Neuron (in vitro differentiated cells): ENCODE data around the gene EME1.
"Not testable (repeated sequence)": the region's sequence is repeated elsewhere in the genome, so short reads cannot be mapped to it uniquely, and the experiment has no call there.

Source experiments
- H2AFZ ChIP-seq: one replicate; pipeline ENCODE4 v1.6.1; 2013; ENCODE audit warnings: low read depth, mild to moderate bottlenecking, inconsistent platforms, low read length, moderate library complexity
- H3K27me3 ChIP-seq: one replicate; pipeline ENCODE4 v1.6.1; 2013; ENCODE audit warnings: low read length; ENCODE audit not compliant: insufficient read depth
- H3K36me3 ChIP-seq: one replicate; pipeline ENCODE4 v1.6.1; 2013; ENCODE audit warnings: low read length; ENCODE audit not compliant: insufficient read depth
- H3K4me1 ChIP-seq: one replicate; pipeline ENCODE4 v1.6.1; 2013; ENCODE audit warnings: low read length; ENCODE audit not compliant: insufficient read depth
- H3K4me3 ChIP-seq: 2 replicates; pipeline ENCODE4 v1.5.1; 2013; ENCODE audit warnings: mild to moderate bottlenecking, low read length, moderate library complexity
- H3K9me3 ChIP-seq: one replicate; pipeline ENCODE4 v1.6.1; 2013; ENCODE audit warnings: low read length

EME1 gene

DNA sequence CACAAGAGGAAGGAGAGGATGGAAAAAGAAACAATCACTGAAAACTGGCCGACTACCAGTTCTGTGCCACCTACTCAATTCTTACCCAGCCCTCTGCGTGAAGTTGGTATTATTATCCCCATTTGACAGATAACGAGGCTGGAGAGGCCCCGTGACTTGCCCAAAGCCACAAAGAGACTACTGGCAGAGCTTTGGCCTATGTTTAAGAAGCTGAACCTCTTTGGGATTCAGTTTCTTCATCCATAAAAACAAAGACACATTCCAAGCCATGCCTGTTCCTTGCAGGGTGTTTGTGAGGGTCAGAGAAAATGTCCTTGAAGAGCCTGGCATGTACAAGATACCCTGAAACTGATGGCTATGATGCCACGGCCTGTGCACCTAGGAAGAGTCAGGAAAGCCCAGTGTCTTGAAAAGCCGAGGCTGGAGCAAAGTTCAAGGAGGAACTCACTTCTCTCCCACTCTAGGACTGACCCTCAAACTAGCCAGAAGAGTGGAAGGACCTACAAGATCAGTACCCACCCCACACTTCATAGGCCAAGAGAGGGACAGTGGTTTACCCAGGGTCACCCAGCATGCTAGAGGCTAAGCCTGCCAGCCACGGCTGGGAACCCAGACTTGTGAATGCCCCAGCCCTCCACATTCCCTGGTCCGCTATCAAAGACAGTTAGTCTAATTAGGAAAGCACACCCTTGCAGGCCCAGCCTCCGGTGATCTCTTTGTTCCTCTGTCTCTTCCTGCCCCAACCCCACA is 51.4 kb downstream of the EME1 start:
- H3K9me3 ChIP-seq = no peaks in the 10 kb centered on the region
- peaks cover 4% of the 10 kb centered on the region for H3K4me1 ChIP-seq
- no peak overlapping the region for H3K4me3 ChIP-seq
- no peaks in the 10 kb centered on the region for H3K36me3 ChIP-seq
- H3K27me3 ChIP-seq = peaks cover 2% of the 10 kb centered on the region
- H2AFZ ChIP-seq = no peak overlapping the region

- H3K36me3 ChIP-seq = no peaks in the 10 kb centered on the region
- H3K4me1 ChIP-seq = peaks cover 4% of the 10 kb centered on the region
- H3K27me3 ChIP-seq = peaks cover 2% of the 10 kb centered on the region
- H3K4me3 ChIP-seq = peak overlapping the region; percentile 44
- H3K9me3 ChIP-seq = no peaks in the 10 kb centered on the region
- no peak overlapping the region for H2AFZ ChIP-seq
Measured at GRCh38 chr17:50424996-50425681, 52.1 kb downstream of the EME1 start.

- H2AFZ ChIP-seq = no peak within 1 kb of the TSS
- H3K27me3 ChIP-seq = peaks cover 2% of the 10 kb centered on the region
- peaks cover 4% of the 10 kb centered on the region for H3K4me1 ChIP-seq
- no peaks in the 10 kb centered on the region for H3K9me3 ChIP-seq
- no peaks in the 10 kb centered on the region for H3K36me3 ChIP-seq
- peak within 1 kb of the TSS; percentile 44 for H3K4me3 ChIP-seq
Measured at GRCh38 chr17:50425682-50426471, 52.8 kb downstream of the EME1 start, which contains the start of gene ACSF2. Gene ACSF2, plus strand, starts transcription at chr17:50426218. Its CDS starts 44 bp downstream, at chr17:50426262.

GRCh38 chr17:50426472-50426782 is 53.4 kb downstream of the EME1 start:
- H3K4me3 ChIP-seq = peak overlapping the region; percentile 44
- H2AFZ ChIP-seq = no peak overlapping the region
- H3K4me1 ChIP-seq = peaks cover 4% of the 10 kb centered on the region
- no peaks in the 10 kb centered on the region for H3K9me3 ChIP-seq
- no peaks in the 10 kb centered on the region for H3K36me3 ChIP-seq
- peaks cover 2% of the 10 kb centered on the region for H3K27me3 ChIP-seq

DNA sequence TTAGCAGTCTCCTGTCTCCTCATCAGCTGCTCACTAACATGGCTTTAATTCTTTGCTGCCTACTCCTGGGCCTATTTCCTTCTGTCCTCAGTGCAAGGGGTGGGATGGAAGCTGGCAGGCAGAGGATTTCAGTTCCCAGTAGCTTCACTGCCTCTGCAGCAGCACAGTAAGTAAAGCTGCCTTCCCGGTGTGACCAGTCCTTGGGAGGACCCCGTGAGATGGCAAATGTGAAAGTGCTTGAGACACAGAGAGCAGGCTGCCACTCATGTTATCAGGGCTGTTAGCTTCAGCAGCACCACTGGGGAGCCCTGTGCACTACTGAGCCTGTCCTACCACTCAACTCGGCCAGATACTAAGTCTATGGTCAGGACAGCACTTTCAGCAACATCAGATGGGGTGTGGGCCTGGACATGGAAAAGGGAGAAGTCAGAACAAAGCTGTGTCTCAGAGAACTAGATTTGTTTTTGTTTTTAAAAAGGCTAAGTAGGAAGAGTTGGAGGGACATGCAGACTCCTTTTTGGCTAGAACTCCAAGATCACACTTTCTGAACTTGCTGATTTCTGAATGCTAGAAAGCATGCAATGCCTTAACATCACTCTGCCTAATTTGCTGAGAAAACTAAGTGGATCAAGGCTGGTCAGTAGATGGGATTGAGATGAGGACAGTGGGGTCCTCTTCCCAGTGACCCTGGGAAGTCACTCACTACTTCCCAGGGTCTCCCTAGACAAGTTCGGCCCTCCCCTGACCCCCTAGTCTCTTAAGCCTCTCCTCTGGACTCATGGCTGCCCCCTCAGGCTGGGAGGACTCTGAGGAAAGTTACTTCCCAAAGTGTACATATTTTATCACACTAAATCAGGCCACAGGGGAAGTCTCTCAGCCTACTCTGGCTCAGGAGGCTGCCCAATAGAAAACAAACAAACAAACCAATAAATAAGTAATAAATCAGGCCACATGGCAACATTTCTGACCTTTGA is 54.1 kb downstream of the EME1 start:
- no peaks in the 10 kb centered on the region for H3K36me3 ChIP-seq
- H3K4me3 ChIP-seq = peak overlapping the region; percentile 44
- H3K27me3 ChIP-seq = peaks cover under 1% of the 10 kb centered on the region
- peaks cover 4% of the 10 kb centered on the region for H3K4me1 ChIP-seq
- H3K9me3 ChIP-seq = no peaks in the 10 kb centered on the region
- H2AFZ ChIP-seq = no peak overlapping the region

- H3K9me3 ChIP-seq, H2AFZ ChIP-seq, H3K36me3 ChIP-seq, H3K27me3 ChIP-seq, H3K4me1 ChIP-seq, H3K4me3 ChIP-seq: not testable (repeated sequence)
Measured at GRCh38 chr17:50428126-50428525, 55.1 kb downstream of the EME1 start.

DNA sequence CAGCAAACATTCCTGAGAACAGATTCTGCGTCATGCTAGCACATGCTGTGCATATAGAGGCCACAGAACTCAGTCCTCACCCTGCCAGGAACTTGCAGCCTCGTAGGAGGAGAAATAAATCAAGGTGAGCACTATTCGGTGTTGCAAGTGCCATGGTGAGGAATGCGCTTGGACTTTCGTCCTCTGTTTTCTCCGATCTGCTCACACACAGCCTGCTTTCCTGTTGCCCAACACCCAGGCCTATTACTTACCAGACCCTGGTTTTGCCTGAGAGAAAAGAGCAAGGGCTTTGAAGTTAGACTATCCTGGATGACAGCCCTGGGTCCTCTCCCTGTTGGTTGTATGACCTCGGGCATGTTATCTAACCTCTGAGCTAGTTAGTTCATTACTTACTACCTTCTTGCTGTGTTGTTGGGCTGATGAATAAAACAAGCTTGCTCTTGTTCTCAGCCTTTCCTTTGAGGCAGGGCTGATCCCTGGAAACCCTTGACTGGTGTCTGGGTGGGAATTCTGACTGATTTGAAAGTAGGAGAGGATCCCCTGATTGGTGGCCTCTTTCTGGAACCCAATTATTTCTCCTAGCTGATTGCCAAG is 55.9 kb downstream of the EME1 start:
- no peak overlapping the region for H3K4me3 ChIP-seq
- peaks cover 2% of the 10 kb centered on the region for H3K27me3 ChIP-seq
- H2AFZ ChIP-seq = no peak overlapping the region
- no peaks in the 10 kb centered on the region for H3K36me3 ChIP-seq
- H3K4me1 ChIP-seq = peaks cover 1% of the 10 kb centered on the region
- no peaks in the 10 kb centered on the region for H3K9me3 ChIP-seq

- Histone ChIP-seq H3K4me3 (no peak overlapping the region), H3K27me3 (peaks cover 2% of the 10 kb centered on the region), H3K9me3 (no peaks in the 10 kb centered on the region), H2AFZ (no peak overlapping the region), H3K36me3 (no peaks in the 10 kb centered on the region), H3K4me1 (no peaks in the 10 kb centered on the region)
Measured at GRCh38 chr17:50429793-50430192, 56.8 kb downstream of the EME1 start.
